Fibroblast of upper back skin (primary cell): ENCODE data around the gene MYH9.
"Not testable (repeated sequence)": the region's sequence is repeated elsewhere in the genome, so short reads cannot be mapped to it uniquely, and the experiment has no call there.

Experiments used
- DNase-seq: peaks from one replicate; pipeline ENCODE4 v3.0.0-alpha.2; 2013

The MYH9 gene

DNA sequence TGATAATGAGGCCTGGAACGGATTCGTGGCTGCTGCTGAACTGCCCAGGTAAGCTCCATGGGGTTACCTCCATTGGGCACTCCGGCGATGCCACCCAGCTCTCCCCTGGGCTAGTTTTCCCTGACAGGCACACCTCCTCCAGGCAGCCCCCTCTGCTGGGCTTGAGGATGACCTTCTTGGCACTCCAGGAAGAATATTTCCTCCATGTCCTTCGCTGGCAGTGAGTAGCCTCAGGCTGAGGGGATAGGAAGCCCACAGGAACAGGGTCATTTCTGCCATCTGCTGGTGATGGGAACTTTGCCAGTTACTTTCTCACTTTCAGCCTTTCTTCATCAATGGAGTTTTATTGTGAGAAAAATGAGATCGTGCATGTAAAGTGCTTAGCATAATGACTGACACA is 126.1 kb downstream of the MYH9 start:
- not testable (repeated sequence) for DNase-seq

GRCh38 chr22:36259615-36260300 is 128.0 kb downstream of the MYH9 start:
- DNase-seq = no peak

DNA sequence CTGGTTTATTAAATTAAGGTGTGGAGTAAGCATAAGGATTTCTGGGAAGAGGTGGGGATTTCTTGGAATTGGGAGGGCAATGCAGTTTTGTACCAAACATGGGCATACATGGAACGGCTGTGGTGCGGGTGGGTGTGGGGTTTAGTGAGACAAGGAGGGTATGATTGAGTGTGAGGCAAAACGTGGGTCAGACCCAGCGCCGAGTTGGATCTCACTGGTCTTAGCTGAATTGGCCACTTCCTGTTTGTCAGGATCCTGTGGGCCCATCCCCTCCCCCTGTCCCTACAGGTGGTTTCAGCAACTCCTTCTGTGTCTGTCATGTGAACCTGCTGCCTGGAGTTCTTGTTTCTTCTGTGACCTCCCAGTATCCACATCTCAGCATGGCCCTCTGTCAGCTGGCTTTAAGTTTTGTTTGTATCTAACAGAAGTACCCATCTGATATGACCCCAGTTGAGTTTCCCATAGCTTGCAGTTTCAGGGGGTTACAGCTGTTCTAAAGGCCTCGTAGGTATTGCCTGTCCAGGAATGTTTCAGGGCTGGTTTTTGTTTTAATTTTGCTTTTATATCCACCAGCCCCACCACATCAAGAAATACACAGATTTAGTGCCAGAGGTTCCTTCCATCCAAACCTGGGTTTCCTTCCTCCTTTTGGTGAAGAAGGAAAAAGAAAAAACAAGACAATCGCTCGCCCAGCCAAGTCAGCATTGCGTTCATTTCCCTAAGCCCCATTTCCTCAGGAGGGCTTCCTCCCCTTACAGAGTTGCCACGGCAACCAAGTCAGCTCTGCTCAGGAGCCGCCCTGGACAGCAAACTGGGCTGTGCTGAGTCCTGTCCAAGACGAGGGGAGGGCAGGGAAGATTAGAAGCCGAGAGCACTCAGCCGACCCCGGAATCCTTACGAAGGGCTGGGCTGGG is 128.8 kb downstream of the MYH9 start:
- peak; percentile 73 for DNase-seq

DNA sequence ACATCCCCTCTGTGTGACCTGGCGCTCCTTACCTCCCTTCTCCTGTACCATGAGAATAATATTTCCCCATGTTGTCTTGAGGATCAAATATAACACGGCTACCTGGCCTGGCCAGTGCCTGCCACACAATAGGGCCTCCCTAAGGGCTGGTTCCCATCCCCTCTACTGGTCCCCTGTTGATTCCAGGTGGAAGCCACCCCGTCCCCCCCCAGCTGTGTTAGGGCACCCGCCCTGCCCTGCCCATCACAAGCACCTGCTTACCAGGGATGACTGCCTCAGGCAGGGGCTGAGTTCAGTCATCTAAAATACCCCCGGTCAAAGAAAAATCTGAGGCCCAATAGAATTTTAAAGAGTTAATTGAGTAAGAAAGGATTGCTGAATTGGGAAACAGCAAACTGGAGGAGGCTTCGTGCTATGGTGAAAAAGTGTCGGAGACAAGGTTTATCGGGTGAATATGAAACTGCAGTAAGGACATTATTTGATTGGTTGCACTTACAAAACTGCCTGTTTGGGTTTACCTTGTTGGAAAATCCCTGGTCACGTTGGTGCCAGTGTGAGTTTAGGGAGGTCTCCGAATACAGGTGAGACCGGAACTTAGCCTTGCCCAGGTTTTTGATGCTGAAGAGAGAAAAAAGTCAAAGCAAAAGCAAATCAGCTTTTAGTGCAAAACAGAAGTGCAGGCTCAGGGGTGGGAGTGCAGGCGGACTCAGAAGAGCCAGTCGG is 129.7 kb downstream of the MYH9 start:
- DNase-seq = no peak

GRCh38 chr22:36257308-36257707 is 130.5 kb downstream of the MYH9 start:
- DNase-seq = no peak

- no peak for DNase-seq
Measured at GRCh38 chr22:36256478-36256877, 131.3 kb downstream of the MYH9 start.

GRCh38 chr22:36255572-36255971 is 132.2 kb downstream of the MYH9 start:
- DNase-seq = not testable (repeated sequence)

- DNase-seq = no peak
Measured at GRCh38 chr22:36253523-36254490, 134.0 kb downstream of the MYH9 start.

- DNase-seq = no peak
Measured at GRCh38 chr22:36252754-36253522, 134.8 kb downstream of the MYH9 start, which contains the start of gene APOL1. TSS of gene APOL1 (plus strand) at chr22:36253133. CDS start at chr22:36254956, 1,823 bp downstream.

- not testable (repeated sequence) for DNase-seq
Measured at GRCh38 chr22:36251979-36252608, 135.7 kb downstream of the MYH9 start.

GRCh38 chr22:36250292-36250960 is 137.3 kb downstream of the MYH9 start:
- DNase-seq = not testable (repeated sequence)

- DNase-seq = no peak
Measured at GRCh38 chr22:36249160-36249559, 138.6 kb downstream of the MYH9 start.

DNA sequence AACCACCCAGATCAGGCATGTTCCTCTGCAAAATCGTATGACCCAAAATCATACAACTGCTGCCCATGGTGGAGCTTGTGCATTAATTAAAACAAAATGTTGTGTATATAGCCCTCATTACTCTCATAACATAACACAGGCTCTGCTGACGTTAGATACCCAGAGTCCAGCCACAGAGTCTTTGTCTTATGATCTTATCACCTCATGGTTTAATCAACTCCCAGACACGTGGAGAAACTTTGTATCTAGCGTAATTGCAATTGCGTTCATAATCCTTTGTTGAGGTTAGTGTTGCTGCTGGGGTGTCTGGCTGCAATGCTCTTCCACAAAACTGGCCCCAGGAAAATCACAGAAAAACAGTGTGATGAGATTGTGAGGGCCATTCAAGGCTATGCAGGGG is 139.8 kb downstream of the MYH9 start:
- no peak for DNase-seq

DNA sequence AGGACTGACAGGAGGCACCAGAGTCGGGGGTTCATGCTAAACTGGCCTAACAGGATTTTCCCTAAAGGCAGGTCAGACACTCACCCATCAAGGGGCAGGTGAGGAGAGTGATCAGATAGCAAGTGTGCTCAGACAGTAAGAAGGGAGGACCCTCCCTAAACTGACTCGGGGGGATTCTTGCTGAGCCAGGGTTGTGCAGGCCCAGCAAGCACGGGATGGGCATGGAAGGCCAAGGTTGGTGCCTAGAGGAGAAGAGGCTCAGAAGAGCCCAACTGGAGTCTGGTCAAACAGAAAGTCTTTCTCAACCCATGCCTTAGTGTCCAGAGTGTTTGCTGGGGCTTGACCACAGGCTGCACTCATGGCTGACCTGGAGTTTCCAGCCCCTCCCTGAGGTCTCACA is 141.0 kb downstream of the MYH9 start:
- DNase-seq = no peak

- no peak for DNase-seq
Measured at GRCh38 chr22:36245805-36246356, 141.9 kb downstream of the MYH9 start.

GRCh38 chr22:36244522-36245391 is 143.0 kb downstream of the MYH9 start:
- peak; percentile 84 for DNase-seq

- no peak for DNase-seq
Measured at GRCh38 chr22:36243986-36244385, 143.8 kb downstream of the MYH9 start.

GRCh38 chr22:36239401-36240171 is 148.2 kb downstream of the MYH9 start, which contains the start of gene APOL2:
TSS of gene APOL2 (minus strand) at chr22:36239527. CDS start at chr22:36233162, 6,365 bp downstream.
- DNase-seq = peak; percentile 95
